Endothelial cell of umbilical vein (primary cell): Measurements from ENCODE around the gene SYDE2.

Experiments used
- EZH2 ChIP-seq: IDR thresholded peaks from 2 replicates; pipeline ENCODE4 v1.6.1; 2012; ENCODE audit warnings: borderline replicate concordance, low read depth, mild to moderate bottlenecking, moderate library complexity, low read length, inconsistent platforms; ENCODE audit not compliant: severe bottlenecking
- GATA2 ChIP-seq: IDR thresholded peaks from 2 replicates; pipeline ENCODE4 v1.7.0; 2011; ENCODE audit warnings: low read depth, mild to moderate bottlenecking, moderate library complexity, mixed read lengths, low read length; ENCODE audit not compliant: insufficient read length, insufficient read depth
- JUN ChIP-seq: IDR thresholded peaks from 2 replicates; pipeline ENCODE4 v1.6.1; 2011; ENCODE audit warnings: borderline replicate concordance, low read depth; ENCODE audit not compliant: insufficient read length, insufficient read depth
- MYC ChIP-seq: IDR thresholded peaks from one replicate; pipeline ENCODE4 v1.6.1; 2011; ENCODE audit warnings: mild to moderate bottlenecking, low read depth, low read length
- POLR2A ChIP-seq: IDR thresholded peaks from 2 replicates; pipeline ENCODE4 v1.6.1; 2012; ENCODE audit warnings: low read depth, mild to moderate bottlenecking, control low read depth, low read length
- POLR2AphosphoS5 ChIP-seq: IDR thresholded peaks from 2 replicates; pipeline ENCODE4 v1.6.1; 2012; ENCODE audit warnings: low read depth, mild to moderate bottlenecking, control low read depth, low read length, moderate library complexity; ENCODE audit not compliant: insufficient read depth
- TF ChIP-seq, protein P1 (sequence below), 2 donors: IDR thresholded peaks; 1 replicate in 1 of 2; 2 replicates in 1 of 2; pipeline ENCODE4 v1.5.1; 2011; ENCODE audit warnings: low read length in 2 of 2, mild to moderate bottlenecking in 2 of 2, moderate library complexity in 2 of 2, control low read depth in 1 of 2, inconsistent platforms in 1 of 2, low read depth in 1 of 2; ENCODE audit not compliant: insufficient read depth in 1 of 2; ENCODE audit errors: extremely low read depth in 1 of 2
- TF ChIP-seq, protein P2 (sequence below): IDR thresholded peaks from 2 replicates; pipeline ENCODE4 v1.6.1; 2011; ENCODE audit not compliant: insufficient read depth, insufficient read length

DNA sequence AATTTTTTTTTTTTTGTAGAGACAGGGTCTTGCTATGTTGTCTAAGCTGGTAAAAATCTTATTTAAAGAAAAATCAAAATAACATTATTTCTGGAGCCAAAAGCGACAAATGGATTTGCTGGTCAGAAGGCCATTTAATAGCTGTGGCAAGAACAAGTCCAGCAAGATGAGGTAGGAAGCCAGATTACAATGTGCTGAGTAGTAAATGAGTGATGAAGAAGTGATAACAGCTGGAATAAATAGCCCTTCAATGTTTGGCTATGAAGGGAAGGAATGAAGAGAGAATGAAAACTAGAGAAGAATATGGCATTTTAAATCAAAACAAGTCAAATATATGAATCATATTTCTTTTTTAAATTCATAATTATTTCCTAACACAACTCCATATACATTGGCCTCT lies 34.5 kb downstream of the SYDE2 start:
- TF ChIP-seq EZH2 (no peak), POLR2A (no peak), POLR2AphosphoS5 (no peak), MYC (no peak), GATA2 (no peak), JUN (no peak)
- TF ChIP-seq, protein P1, sequence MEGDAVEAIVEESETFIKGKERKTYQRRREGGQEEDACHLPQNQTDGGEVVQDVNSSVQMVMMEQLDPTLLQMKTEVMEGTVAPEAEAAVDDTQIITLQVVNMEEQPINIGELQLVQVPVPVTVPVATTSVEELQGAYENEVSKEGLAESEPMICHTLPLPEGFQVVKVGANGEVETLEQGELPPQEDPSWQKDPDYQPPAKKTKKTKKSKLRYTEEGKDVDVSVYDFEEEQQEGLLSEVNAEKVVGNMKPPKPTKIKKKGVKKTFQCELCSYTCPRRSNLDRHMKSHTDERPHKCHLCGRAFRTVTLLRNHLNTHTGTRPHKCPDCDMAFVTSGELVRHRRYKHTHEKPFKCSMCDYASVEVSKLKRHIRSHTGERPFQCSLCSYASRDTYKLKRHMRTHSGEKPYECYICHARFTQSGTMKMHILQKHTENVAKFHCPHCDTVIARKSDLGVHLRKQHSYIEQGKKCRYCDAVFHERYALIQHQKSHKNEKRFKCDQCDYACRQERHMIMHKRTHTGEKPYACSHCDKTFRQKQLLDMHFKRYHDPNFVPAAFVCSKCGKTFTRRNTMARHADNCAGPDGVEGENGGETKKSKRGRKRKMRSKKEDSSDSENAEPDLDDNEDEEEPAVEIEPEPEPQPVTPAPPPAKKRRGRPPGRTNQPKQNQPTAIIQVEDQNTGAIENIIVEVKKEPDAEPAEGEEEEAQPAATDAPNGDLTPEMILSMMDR (IDR thresholded peaks at IDR 0.05; ENCODE audit: extremely low read depth in 1 of 2, insufficient read depth in 1 of 2, low read depth in 1 of 2, low read length in 2 of 2): no peak
- TF ChIP-seq, protein P2, sequence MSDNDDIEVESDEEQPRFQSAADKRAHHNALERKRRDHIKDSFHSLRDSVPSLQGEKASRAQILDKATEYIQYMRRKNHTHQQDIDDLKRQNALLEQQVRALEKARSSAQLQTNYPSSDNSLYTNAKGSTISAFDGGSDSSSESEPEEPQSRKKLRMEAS: no peak
